SU-DHL-6 (cell line): ENCODE data around the gene DPCD.

Experiments
- H2AFZ ChIP-seq: fragments of 200-600 bp; sonication (generic); 2 replicates; pipeline ENCODE4 v1.6.1; 2014; ENCODE audit warnings: low read depth, mild to moderate bottlenecking, moderate library complexity, mixed read lengths, antibody characterized with exemption, low read length; ENCODE audit not compliant: severe bottlenecking
- H3F3A ChIP-seq: fragments of 200-600 bp; shearing (Covaris generic); 2 replicates; pipeline ENCODE4 v1.6.0; 2016; ENCODE audit warnings: antibody characterized with exemption, mild to moderate bottlenecking; ENCODE audit not compliant: insufficient read depth
- H3K27ac ChIP-seq: fragments of 200-600 bp; sonication (generic); 2 replicates; pipeline ENCODE4 v1.5.1; 2016; ENCODE audit warnings: low read depth, mild to moderate bottlenecking, low read length, moderate library complexity, mixed read lengths
- H3K27me3 ChIP-seq: fragments of 200-600 bp; sonication (generic), shearing (Covaris generic); 2 replicates; pipeline ENCODE4 v1.6.0; 2014; ENCODE audit warnings: mild to moderate bottlenecking, low read length
- H3K36me3 ChIP-seq: fragments of 200-600 bp; sonication (generic); 2 replicates; pipeline ENCODE4 v1.6.1; 2014; ENCODE audit warnings: mild to moderate bottlenecking, low read length, mixed read lengths
- H3K4me2 ChIP-seq: fragments of 300-600, 200-600 bp; shearing (Covaris generic), sonication (generic); 2 replicates; pipeline ENCODE4 v1.6.0; 2014; ENCODE audit warnings: low read length, low read depth, mild to moderate bottlenecking; ENCODE audit not compliant: poor library complexity, severe bottlenecking
- H3K4me3 ChIP-seq: fragments of 200-600 bp; sonication (generic); 2 replicates; pipeline ENCODE4 v1.5.1; 2014; ENCODE audit warnings: antibody characterized with exemption, low read length, mild to moderate bottlenecking, mixed read lengths; ENCODE audit not compliant: insufficient read depth, poor library complexity, severe bottlenecking
- H3K79me2 ChIP-seq: fragments of 200-600 bp; sonication (generic); 2 replicates; pipeline ENCODE4 v1.6.1; 2014; ENCODE audit warnings: mild to moderate bottlenecking, low read length, moderate library complexity; ENCODE audit not compliant: insufficient read depth
- H3K9ac ChIP-seq: fragments of 200-600 bp; sonication (generic); 2 replicates; pipeline ENCODE4 v1.7.0; 2014; ENCODE audit warnings: mild to moderate bottlenecking, low read length
- H3K9me2 ChIP-seq: fragments of 200-600 bp; sonication (generic); replicated peaks from 2 replicates; pipeline ENCODE4 v1.6.1; 2014; ENCODE audit warnings: low read length; ENCODE audit not compliant: insufficient read depth
- H3K9me3 ChIP-seq: fragments of 200-600 bp; sonication (generic); 2 replicates; pipeline ENCODE4 v1.6.1; 2014; ENCODE audit warnings: low read length, mixed read lengths; ENCODE audit not compliant: insufficient read depth
- H4K20me1 ChIP-seq: fragments of 200-600 bp; sonication (generic); 2 replicates; pipeline ENCODE4 v1.6.1; 2014; ENCODE audit warnings: low read depth, mild to moderate bottlenecking, antibody characterized with exemption, low read length, moderate library complexity, mixed read lengths
- CTCF ChIP-seq: fragments of 200-600 bp; sonication (generic); IDR thresholded peaks from one replicate; pipeline ENCODE4 v1.5.1; 2017; ENCODE audit warnings: antibody characterized with exemption, mild to moderate bottlenecking, low read length, moderate library complexity; ENCODE audit not compliant: insufficient read depth, poor library complexity, severe bottlenecking
- EZH2phosphoT487 ChIP-seq: fragments of 200-600 bp; sonication (generic), shearing (Covaris generic); conservative IDR thresholded peaks from 2 replicates; pipeline ENCODE4 v1.6.1; 2018; ENCODE audit warnings: mild to moderate bottlenecking, antibody characterized with exemption, low read length, moderate library complexity, mixed read lengths

The DPCD gene

GRCh38 chr10:101645659-101646058 lies 57.5 kb downstream of the DPCD start:
- H3F3A ChIP-seq, result no peaks in the 10 kb centered on the region
- no peak overlapping the region for H3K9ac ChIP-seq
- H3K36me3 ChIP-seq, result no peaks in the 10 kb centered on the region
- no peak for TF ChIP-seq EZH2phosphoT487
- no peak for TF ChIP-seq CTCF
- no peak overlapping the region for H2AFZ ChIP-seq
- no peak overlapping the region for H3K4me3 ChIP-seq
- no peak overlapping the region for H3K27ac ChIP-seq
- H3K79me2 ChIP-seq, result no peaks in the 10 kb centered on the region
- H3K27me3 ChIP-seq, result no peaks in the 10 kb centered on the region
- H3K4me2 ChIP-seq, result no peak overlapping the region
- H3K9me2 ChIP-seq, result no peaks in the 10 kb centered on the region
- no peaks in the 10 kb centered on the region for H4K20me1 ChIP-seq
- no peaks in the 10 kb centered on the region for H3K9me3 ChIP-seq

GRCh38 chr10:101646364-101646763 lies 58.2 kb downstream of the DPCD start:
- Histone ChIP-seq H3K4me3 (no peak overlapping the region), H3K9ac (no peak overlapping the region), H2AFZ (no peak overlapping the region), H3K79me2 (no peaks in the 10 kb centered on the region), H3K9me3 (no peaks in the 10 kb centered on the region), H3K9me2 (no peaks in the 10 kb centered on the region), H3K36me3 (no peaks in the 10 kb centered on the region), H3K27ac (no peak overlapping the region), H3K27me3 (no peaks in the 10 kb centered on the region), H4K20me1 (no peaks in the 10 kb centered on the region), H3F3A (no peaks in the 10 kb centered on the region), H3K4me2 (no peak overlapping the region)
- TF ChIP-seq EZH2phosphoT487 (no peak), CTCF (no peak)

GRCh38 chr10:101647255-101647654 lies 59.1 kb downstream of the DPCD start:
- Histone ChIP-seq H4K20me1 (no peaks in the 10 kb centered on the region), H3K4me3 (no peak overlapping the region), H3F3A (no peaks in the 10 kb centered on the region), H3K27me3 (no peaks in the 10 kb centered on the region), H3K27ac (no peak overlapping the region), H3K4me2 (no peak overlapping the region), H3K9ac (no peak overlapping the region), H3K9me2 (no peaks in the 10 kb centered on the region), H3K79me2 (no peaks in the 10 kb centered on the region), H3K36me3 (no peaks in the 10 kb centered on the region), H3K9me3 (no peaks in the 10 kb centered on the region), H2AFZ (no peak overlapping the region)
- TF ChIP-seq CTCF (no peak), EZH2phosphoT487 (no peak)

- H2AFZ ChIP-seq, result no peak overlapping the region
- no peaks in the 10 kb centered on the region for H3K9me2 ChIP-seq
- no peak overlapping the region for H3K9ac ChIP-seq
- H3K27me3 ChIP-seq, result no peaks in the 10 kb centered on the region
- no peaks in the 10 kb centered on the region for H3K9me3 ChIP-seq
- H3K4me2 ChIP-seq, result no peak overlapping the region
- H3K4me3 ChIP-seq, result no peak overlapping the region
- H3K79me2 ChIP-seq, result no peaks in the 10 kb centered on the region
- H3K27ac ChIP-seq, result no peak overlapping the region
- no peaks in the 10 kb centered on the region for H3K36me3 ChIP-seq
- H4K20me1 ChIP-seq, result no peaks in the 10 kb centered on the region
- no peaks in the 10 kb centered on the region for H3F3A ChIP-seq
- TF ChIP-seq CTCF, result no peak
Observed at GRCh38 chr10:101649525-101650085, 61.5 kb downstream of the DPCD start.
